HG03575 (cell line): ENCODE data around the gene PBX2.
"Not testable (repeated sequence)": the region's sequence is repeated elsewhere in the genome, so short reads cannot be mapped to it uniquely, and the experiment has no call there.

Experiments used
- ATAC-seq: cut with Tn5 transposase; IDR thresholded peaks from one replicate; pipeline ENCODE4 v1.9.1; 2021; ENCODE audit not compliant: unreplicated experiment, insufficient number of reproducible peaks, low FRiP score; ENCODE audit errors: extremely low read depth

Gene PBX2, protein sequence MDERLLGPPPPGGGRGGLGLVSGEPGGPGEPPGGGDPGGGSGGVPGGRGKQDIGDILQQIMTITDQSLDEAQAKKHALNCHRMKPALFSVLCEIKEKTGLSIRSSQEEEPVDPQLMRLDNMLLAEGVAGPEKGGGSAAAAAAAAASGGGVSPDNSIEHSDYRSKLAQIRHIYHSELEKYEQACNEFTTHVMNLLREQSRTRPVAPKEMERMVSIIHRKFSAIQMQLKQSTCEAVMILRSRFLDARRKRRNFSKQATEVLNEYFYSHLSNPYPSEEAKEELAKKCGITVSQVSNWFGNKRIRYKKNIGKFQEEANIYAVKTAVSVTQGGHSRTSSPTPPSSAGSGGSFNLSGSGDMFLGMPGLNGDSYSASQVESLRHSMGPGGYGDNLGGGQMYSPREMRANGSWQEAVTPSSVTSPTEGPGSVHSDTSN

DNA sequence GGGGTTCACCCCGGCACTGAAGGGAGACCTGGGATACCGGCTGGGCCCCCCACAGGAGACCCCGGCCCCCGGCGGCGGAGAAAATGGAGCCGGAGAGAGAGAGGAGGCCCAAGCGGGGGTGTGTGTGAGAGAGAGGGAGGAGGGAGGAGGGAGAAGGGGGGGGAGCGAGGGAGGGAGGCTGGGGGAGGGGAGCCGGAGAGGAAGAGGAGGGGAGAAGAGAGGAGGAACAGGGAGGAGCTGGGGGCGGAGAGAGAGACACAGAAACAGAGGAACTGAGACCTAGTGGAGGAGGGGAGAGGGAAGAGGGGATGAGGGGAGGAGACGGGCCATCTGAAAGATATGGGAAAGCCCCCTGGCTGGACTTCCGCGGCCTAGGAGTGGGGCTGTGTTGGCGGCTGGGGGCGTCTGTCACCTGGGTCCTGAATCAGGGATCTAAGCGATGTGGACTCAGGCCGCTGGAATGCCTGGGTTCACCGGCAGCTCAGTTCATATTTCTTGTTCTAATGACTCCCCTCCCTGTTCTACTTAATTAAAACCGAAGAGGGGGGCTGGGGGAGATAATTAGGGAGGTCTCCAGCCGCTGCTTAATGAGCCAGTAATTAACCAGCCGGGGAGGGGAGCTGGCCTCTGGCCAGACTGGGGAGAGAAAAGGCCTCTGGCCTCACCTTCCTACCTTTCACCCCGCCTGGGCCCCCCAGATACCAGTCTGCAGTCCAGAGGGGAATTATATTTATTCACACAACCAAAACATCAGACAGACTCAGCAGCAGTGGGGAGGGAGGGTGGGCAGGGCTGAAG, at the start of gene PBX2:
Gene PBX2, minus strand, starts transcription at position 149 of the 798 bp plus-strand sequence. CDS start 287 bp downstream, outside the sequence.
- ATAC-seq: no peak

GRCh38 chr6:32239462-32239861, 49.5 kb upstream of the PBX2 start:
- no peak for ATAC-seq

- ATAC-seq: no peak
These were observed 44.9 kb upstream of the PBX2 start for GRCh38 chr6:32234934-32235333.

- ATAC-seq: no peak
These were observed 36.4 kb upstream of the PBX2 start for GRCh38 chr6:32226434-32226833.

GRCh38 chr6:32224696-32225095, 34.7 kb upstream of the PBX2 start:
- ATAC-seq: no peak

DNA sequence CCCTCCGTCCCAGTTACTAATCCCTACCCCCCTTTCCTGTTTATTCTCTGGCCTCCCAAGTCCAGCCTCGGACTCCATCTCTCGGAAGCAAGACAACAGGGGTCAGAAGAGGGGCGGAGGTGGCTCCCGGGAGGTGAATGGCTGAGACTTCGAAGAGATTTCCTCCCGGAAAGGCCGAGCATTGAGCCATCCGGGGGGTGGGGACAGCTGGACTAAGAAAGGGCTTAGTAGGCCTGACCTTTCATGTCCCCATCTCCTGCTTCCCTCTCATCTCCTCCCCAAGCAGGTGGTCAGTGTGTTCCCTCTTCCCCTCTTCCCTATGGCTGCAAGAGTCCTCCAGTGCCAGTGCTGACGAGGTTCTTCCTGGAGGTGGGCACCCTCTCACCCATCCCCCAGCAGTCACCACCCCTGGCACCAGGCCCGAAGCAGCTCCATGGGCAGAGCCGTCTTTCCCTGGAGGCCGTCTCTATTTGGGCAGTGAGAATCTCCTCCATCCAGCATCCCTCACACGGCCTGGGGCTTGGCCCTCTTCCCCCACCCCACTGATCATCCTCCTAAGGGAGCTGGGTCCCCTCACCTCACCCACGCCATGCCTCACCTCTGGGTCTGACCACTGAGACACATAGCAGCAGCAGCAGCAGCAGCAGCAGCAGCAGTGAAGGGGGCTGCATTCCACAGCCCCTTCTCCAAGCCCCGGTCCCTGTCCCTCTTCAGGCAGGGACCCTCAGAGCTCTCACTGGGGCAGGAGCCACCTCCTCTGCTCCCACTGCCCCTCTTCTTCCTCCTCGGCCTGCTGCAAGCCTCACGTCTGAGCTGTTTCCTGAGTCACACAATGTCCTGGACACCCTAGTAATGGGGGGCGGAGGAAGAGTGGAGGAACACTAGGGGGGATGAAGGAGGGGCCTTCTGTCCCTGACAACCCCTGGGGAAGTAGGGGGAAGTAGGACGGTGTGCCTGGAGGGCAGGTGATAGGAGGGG, 33.5 kb upstream of the PBX2 start, which contains the start of gene NOTCH4:
Gene NOTCH4, minus strand, starts transcription at position 810 of the 978 bp plus-strand sequence. Its CDS starts 139 bp downstream, at position 671.
- no peak for ATAC-seq

GRCh38 chr6:32222333-32223230, 32.6 kb upstream of the PBX2 start:
- ATAC-seq: no peak

- no peak for ATAC-seq
These were observed 30.0 kb upstream of the PBX2 start for GRCh38 chr6:32220021-32220420.

DNA sequence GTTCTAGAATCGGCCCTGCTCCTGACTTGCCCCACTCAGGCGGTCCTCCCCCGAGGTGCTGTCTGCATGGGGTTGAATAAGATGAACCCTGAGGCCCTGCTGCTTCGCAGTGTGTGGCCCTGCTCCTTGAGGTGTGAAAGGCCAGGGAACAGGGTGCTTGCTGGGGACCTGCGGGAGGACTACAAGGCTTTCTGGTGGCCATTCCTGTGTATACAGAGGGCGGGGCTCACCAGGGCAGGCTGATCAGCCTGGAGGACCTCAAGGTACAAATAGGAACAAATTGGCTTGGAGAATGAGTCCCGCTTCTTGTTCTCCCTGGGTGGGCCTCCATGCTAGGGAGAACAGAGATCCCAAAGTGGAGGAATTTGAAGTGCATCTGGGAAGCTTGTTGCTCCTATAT, 28.2 kb upstream of the PBX2 start:
- no peak for ATAC-seq

GRCh38 chr6:32216998-32217397, 27.0 kb upstream of the PBX2 start:
- no peak for ATAC-seq

GRCh38 chr6:32216285-32216684, 26.3 kb upstream of the PBX2 start:
- no peak for ATAC-seq

DNA sequence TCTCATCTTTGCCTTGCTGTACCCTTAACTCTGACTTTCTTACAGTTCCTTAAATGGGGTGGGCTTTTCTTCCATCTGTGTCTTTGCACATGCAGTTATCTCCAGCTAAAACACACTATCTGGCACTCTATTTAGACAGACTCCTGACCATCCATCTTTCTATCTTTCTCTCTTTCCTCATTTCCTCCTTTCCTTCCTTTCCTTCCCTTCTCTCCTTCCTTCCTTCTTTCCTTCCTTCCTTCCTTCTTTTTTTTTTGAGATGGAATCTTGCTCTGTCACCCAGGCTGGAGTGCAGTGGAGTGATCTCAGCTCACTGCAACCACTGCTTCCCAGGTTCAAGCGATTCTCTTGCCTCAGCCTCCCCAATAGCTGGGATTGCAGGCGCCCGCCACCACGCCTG, 25.6 kb upstream of the PBX2 start:
- ATAC-seq: no peak

DNA sequence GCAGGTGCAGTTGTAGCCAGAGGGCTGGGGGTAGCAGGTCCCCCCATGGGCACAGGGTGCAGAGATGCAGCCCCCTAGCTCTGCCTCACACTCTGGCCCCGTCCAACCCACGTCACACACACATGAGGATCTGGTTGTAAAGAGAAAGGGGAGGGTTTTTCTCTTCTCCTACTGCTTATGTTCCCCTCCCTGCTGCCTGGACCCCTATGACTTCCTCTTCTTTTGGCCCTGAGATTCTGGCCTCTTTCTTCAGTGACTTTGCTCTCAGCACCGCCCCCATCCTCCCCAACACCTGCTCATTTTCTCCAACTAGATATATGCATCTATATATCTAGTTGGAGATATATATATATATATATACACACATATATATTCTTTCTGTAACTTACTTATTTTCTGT, 24.1 kb upstream of the PBX2 start:
- no peak for ATAC-seq

DNA sequence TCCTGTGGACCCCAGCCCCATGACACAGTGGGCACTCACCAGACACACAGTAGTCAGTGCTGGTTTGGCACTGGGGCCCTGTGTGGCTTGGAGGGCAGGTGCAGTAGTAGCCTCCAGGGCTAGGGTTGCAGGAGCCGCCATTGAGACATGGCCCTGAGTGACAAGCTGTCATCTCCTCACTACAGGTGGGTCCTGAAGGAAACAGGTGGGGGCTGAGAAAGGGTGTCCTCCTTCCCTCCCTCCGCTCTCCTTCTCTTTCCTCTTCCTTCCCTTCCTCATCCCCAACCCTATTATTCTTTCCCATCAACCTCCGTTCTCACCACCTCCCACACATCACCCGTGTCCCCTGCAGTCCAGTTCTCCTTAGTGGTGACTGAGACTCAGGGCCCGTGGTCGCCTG, 23.6 kb upstream of the PBX2 start:
- ATAC-seq: no peak

GRCh38 chr6:32212076-32212760, 22.2 kb upstream of the PBX2 start:
- ATAC-seq: no peak

GRCh38 chr6:32211432-32211831, 21.4 kb upstream of the PBX2 start:
- not testable (repeated sequence) for ATAC-seq

DNA sequence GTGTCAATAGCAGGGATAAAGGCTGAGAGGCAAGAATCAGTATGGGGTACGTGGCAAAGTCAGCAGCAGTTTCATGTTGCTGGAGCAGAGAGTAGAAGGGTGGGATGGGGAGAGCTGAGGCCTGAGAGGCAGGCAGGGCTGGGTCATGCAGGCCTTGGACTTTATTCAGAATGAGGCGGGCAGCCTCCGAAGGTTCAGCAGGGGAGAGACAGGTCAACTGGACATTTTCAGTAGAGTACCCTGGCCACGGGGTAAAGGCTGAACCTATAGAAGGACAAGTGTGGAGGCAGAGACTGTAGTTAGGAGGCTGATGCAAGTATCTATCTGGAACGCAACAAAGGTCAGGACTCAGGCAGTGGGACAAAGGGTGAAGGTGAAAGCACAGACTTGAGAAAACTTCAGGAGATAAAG, 20.2 kb upstream of the PBX2 start:
- no peak for ATAC-seq
